NCI-H1092 treated with DMSO at 0.1 percent for 48 hours (cell line): Measurements from ENCODE around the gene BEX4.
A peak's percentile ranks its signal among the peaks of the same experiment; 100 is the strongest.
"Not testable (repeated sequence)": the region's sequence is repeated elsewhere in the genome, so short reads cannot be mapped to it uniquely, and the experiment has no call there.

Source experiments
- DNase-seq: peaks from one replicate; lab custom pipeline; 2025; lab: John Stamatoyannopoulos, UW

Gene BEX4, protein sequence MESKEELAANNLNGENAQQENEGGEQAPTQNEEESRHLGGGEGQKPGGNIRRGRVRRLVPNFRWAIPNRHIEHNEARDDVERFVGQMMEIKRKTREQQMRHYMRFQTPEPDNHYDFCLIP

DNA sequence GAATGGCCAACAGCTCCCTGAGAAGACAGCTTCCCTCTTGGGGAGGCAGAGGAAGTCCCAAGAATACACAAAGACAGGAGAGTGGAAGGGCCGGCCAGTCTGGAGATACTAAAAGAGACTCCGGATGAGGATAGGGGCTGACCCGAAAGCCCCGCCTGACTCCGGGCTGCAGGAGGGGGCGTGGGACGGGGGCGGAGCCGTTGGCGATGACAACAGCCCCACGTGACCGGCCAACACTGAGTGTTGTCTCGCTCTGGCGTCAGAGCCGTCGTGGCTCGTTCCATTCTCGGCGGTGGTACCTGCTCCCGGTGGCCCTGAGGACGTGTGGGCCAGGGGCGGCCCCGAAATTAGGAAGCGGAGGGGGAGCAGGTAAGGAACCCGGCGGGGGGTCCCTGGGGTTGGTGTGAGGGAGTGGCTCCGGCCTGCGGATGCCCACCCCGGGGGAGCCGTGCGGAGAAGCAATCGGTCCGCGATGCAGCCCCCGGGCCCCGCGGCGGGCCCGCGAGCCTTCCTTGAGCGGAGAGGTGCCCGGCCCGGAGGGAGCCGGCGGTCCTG is at the start of gene BEX4:
BEX4 (plus strand) TSS at position 239 of the 555 bp plus-strand sequence. CDS start 1,046 bp downstream, outside the sequence.
- DNase-seq: peak; percentile 67

DNA sequence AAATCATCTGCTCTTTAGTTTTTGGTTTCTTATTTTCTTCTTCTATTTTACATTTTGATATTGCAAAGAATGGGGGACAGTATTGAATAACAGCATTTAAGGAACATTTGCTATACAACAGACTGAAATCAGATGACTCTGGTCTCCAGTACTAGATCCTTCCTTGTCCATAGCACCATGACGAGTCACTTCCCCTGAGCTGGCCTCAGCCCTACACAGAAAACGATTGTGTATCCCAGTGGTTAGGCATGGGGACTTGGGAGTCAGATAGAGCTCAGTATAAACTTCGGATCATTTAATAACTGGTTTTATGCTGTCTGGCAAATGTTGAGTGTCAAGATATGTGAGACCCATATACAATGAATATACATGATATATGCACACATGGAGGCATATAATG is 44.7 kb upstream of the BEX4 start:
- DNase-seq: no peak

- no peak for DNase-seq
Measured at GRCh38 chrX:103171353-103171752, 43.6 kb upstream of the BEX4 start.

DNA sequence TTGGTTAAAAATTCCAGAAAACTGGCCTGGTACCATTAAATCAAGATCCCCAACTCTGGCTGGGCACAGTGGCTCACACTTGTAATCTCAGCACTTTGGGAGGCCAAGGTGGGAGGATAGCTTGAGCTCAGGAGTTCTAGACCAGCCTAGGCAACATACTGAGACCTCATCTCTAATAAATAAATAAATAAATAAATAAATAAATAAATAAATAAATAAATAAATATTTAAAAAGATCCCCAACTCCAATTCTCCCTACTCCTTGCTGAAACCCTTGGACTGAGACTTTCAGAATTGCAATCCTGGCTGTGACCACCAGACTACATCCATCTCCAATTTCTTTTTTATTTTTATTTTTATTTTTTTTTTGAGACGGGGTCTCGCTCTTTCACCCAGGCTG is 39.7 kb upstream of the BEX4 start:
- DNase-seq: not testable (repeated sequence)

GRCh38 chrX:103175944-103176753 is 38.8 kb upstream of the BEX4 start:
- DNase-seq: peak; percentile 50

DNA sequence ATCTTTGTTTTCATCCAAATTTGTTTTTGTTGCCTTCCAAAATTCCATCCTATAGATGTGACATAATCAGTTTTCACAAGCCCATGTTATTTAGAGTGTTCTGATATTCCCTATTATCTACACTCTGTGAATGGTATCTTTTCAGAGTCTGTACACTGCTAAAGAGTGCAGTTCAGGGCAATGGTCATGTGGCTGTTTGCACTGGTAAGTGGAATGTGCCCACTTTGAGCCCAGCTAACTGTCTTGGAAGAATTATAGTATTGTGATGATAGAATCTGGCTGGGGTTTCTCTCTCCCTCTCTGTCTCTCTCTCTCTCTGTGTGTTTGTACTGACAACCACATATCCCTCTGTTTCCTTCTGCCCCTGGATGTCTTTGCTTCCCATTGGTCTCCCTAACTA is 37.4 kb upstream of the BEX4 start:
- no peak for DNase-seq

GRCh38 chrX:103183912-103184311 is 31.0 kb upstream of the BEX4 start:
- DNase-seq: peak; percentile 2

DNA sequence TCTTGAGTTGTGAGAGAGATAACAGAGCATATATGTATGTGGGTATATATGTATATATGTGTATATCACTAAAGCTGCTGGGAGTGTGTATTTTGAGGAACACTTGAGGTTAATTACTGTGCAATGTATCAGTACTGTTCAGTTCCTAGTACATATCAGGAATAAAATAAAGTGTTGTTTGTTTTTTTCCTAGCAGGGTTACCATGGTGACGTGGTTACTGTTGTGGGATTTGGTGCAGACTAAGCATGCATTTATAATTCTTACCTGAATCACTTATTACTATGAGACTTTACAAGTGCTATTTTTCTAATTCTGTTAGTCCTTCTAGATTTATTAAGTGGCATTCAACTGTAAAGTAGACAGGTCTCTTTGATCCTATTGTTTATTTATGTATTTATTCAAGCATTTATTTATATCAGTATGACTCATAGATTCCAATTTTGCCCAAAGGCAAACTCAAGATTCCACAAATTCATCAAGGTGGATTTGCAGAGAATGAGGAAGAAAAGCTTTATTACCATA is 26.9 kb upstream of the BEX4 start:
- DNase-seq: no peak

DNA sequence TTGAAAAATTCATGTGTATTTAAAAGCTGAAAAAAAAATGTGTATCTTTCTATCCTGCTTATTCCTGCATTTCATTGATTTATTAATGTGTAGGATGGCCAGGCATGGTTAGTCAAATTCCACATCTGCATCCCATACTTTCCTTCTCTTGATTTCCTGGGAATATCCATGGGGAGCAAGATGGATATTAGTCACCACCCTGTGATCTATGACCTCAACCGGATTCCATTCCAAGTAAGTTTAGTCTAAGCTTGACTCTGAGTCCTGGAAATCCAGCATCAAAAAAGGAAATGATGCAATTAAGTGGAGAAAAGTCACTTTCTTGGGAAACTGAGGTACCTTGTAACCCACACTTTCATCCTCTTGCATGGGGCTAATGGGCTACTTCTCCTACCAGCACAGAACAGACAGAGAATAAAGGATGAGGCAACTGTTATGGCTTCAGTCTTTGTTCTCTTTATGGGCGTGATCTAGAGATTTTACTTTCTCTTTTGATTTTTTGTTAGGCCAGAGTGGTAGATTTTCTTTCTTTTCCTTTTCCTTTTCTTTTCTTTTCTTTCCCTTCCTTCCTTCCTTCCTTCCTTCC is 17.1 kb upstream of the BEX4 start:
- no peak for DNase-seq

DNA sequence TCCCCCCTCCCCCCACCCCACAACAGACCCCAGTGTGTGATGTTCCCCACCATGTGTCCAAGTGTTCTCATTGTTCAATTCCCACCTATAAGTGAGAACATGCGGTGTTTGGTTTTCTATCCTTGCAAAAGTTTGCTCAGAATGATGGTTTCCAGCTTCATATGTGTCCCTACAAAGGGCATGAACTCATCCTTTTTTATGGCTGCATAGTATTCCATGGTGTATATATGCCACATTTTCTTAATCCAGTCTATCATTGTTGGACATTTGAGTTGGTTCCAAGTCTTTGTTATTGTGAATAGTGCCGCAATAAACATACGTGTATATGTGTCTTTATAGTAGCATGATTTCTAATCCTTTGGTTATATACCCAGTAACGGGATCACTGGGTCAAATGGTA is 16.2 kb upstream of the BEX4 start:
- DNase-seq: not testable (repeated sequence)

- no peak for DNase-seq
Measured at GRCh38 chrX:103201041-103201440, 13.9 kb upstream of the BEX4 start.

GRCh38 chrX:103210056-103210455 is 4.9 kb upstream of the BEX4 start:
- no peak for DNase-seq

DNA sequence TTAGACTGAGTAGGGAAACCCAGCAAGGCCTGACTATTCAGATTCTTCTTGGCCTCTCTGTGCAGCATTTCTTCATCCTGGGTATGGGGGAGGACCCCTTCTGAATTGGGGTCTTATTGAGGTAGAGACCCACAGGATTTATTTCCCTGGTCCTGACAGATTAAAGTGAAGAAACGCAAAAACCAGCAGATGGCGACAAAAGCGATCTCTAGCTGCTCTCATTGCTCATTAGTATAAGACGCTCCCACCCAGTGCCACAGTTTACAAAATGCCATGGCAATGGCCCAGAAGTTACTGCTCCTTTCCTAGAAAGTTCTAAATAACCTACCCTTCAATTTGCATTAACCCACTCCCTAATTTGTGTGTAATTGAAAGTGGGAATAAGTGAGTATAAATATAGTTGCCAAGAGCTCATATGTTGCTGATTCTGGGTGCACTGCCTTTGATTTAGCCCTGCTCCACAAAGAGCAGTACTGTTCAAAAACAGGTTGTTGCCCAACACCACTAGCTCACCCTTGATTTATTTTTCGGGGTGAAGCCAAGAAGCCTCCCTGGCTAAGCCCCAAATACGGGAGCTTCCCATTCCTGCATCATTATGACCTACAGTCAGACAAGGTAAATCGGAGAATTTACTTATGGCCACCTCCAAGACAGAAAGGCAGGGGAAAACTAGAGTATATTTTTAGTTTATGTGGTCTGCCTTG is 3.7 kb upstream of the BEX4 start:
- peak; percentile 38 for DNase-seq

DNA sequence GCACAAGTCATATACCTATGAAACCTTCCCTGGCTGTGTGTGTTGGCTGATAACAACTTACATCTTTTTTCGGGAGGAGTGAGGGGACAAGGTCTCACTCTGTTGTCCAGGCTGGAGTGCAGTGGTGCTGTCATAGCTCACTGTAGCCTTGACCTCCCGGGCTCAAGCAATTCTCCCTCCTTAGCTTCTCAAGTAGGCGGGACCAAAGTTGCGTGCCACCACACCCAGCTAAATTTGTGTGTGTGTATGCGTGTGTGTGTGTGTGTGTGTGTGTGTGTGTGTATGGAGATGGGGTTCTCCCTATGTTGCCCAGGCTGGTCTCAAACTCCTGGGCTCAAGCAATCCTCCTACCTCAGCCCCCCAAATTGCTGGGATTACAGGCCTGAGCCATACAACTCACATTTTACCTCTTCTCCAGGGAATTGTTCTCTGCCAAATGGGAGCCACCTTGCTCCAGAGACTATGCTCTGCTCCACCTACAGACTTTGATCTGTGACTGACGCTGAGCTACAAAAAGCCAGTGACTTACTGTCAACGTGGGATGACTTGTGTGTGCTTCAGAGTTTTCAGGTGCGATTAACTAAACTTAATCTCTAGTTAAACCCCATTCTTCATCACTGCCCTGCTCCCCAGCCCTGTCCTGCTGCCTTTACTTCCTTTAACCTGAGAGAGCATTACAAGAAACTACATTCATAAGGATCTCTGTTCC is 2.0 kb upstream of the BEX4 start:
- no peak for DNase-seq

DNA sequence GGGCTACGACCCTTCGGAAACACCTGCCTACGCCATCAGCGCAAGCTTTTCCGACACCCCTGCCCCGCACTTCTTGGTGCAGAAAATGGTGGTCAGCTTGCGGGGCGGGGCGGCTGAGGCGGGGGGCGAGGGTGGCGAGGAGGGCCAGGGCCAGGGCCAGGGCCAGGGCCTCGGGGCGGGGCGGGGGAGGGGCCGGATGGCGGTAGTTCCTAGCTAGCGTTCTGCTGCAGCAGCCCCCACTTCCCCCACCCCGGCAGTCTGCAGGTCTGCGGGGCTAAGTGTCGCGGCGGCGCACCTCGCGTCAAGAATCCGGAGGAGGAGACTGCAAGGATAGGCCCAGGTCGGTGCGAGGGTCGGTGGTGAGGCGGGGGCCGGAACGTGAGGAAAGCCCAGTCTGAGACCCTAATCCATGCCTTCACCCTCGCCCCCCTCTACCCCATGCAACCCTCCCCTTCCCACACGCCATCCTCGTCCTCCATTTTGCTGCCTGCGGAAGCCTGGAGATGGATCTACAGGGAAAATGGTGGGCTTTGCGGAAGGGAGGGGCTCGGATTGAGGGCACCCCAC is 600 bp downstream of the BEX4 start:
- peak; percentile 69 for DNase-seq

- no peak for DNase-seq
Measured at GRCh38 chrX:103220511-103221323, 5.8 kb downstream of the BEX4 start.

DNA sequence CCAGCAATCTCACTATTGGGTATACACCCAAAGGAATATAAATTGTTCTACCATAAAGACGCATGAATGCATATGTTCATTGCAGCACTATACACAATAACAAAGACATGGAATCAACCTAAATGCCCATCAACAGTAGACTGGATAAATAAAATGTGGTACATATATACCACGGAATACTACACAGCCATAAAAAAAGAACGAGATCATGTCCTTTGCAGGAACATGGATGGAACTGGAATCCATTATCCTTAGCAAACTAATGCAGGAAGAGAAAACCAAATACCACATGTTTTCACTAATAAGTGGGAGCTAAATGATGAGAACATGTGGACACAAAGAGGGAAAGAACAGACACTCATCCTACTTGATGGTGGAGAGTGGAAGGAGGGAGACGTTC is 11.0 kb downstream of the BEX4 start:
- not testable (repeated sequence) for DNase-seq

DNA sequence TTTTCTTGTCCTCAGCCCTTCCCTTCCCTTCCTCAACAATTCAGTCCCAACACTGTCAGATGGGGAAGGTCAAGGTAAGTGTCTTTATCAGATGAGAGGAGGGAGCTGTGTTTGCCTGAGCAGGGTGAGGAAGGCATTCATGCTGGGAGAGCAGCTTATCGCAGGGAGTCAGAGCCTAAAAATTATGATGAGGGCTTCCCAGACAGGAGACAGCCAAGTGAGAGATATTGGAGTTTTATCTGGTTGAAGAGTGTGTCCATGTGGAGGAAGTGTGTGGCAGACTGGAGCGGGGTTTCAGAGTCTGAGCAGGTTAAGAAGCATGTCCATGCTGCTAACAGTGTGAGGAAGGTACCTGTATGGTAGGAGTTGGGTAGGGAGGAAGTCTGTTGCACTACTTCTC is 18.4 kb downstream of the BEX4 start:
- no peak for DNase-seq

- no peak for DNase-seq
Measured at GRCh38 chrX:103234869-103235268, 20.0 kb downstream of the BEX4 start.

GRCh38 chrX:103235608-103236007 is 20.7 kb downstream of the BEX4 start:
- not testable (repeated sequence) for DNase-seq
